H9 (cell line): ENCODE results near the gene FAM193A. TPM values are rescaled to one million over a fixed set of nuclear protein-coding genes. Genes with fewer than 3 reads are reported as not detected.

Source experiments
- DNase-seq: peaks from one replicate; pipeline ENCODE4 v3.0.0-alpha.2; 2017
- H2AFZ ChIP-seq: one replicate; pipeline ENCODE4 v1.6.1; 2013; ENCODE audit warnings: mild to moderate bottlenecking, low read length, control low read depth, moderate library complexity
- H2AK5ac ChIP-seq: 2 replicates; pipeline ENCODE4 v1.6.1; 2013; ENCODE audit warnings: low read length, control low read depth, mixed read lengths; ENCODE audit not compliant: insufficient read length
- H2BK120ac ChIP-seq: one replicate; pipeline ENCODE4 v1.6.1; 2013; ENCODE audit warnings: low read depth, mild to moderate bottlenecking, low read length, control low read depth, inconsistent platforms; ENCODE audit not compliant: poor library complexity, severe bottlenecking
- H2BK12ac ChIP-seq: 2 replicates; pipeline ENCODE4 v1.6.1; 2013; ENCODE audit warnings: low read length, control low read depth, mixed read lengths, low read depth; ENCODE audit not compliant: insufficient read length
- H2BK15ac ChIP-seq: 2 replicates; pipeline ENCODE4 v1.6.1; 2013; ENCODE audit warnings: low read depth, low read length, control low read depth
- H2BK20ac ChIP-seq: one replicate; pipeline ENCODE4 v1.6.1; 2013; ENCODE audit warnings: low read depth, mild to moderate bottlenecking, low read length, control low read depth, inconsistent platforms; ENCODE audit not compliant: poor library complexity, severe bottlenecking
- H2BK5ac ChIP-seq: 2 replicates; pipeline ENCODE4 v1.6.1; 2013; ENCODE audit warnings: low read length, control low read depth, mixed read lengths; ENCODE audit not compliant: insufficient read length
- H3K14ac ChIP-seq: 2 replicates; pipeline ENCODE4 v1.6.1; 2013; ENCODE audit warnings: low read length, control low read depth; ENCODE audit not compliant: insufficient read depth
- H3K18ac ChIP-seq: 2 replicates; pipeline ENCODE4 v1.6.1; 2013; ENCODE audit warnings: low read depth, mild to moderate bottlenecking, mixed read lengths, low read length, control low read depth; ENCODE audit not compliant: insufficient read length
- H3K23ac ChIP-seq: 2 replicates; pipeline ENCODE4 v1.6.1; 2013; ENCODE audit warnings: low read length, control low read depth, mixed read lengths, low read depth; ENCODE audit not compliant: insufficient read length
- H3K23me2 ChIP-seq: 2 replicates; pipeline ENCODE4 v1.6.1; 2013; ENCODE audit warnings: low read depth, mild to moderate bottlenecking, mixed read lengths, low read length, control low read depth; ENCODE audit not compliant: insufficient read length, poor library complexity, severe bottlenecking
- H3K27ac ChIP-seq: 2 replicates; pipeline ENCODE4 v1.5.1; 2013; ENCODE audit warnings: low read length, control low read depth, mixed read lengths, low read depth; ENCODE audit not compliant: insufficient read length
- H3K27me3 ChIP-seq: 2 replicates; pipeline ENCODE4 v1.6.1; 2013; ENCODE audit warnings: low read length, control low read depth, inconsistent platforms; ENCODE audit not compliant: insufficient read depth
- H3K4ac ChIP-seq: 2 replicates; pipeline ENCODE4 v1.6.1; 2013; ENCODE audit warnings: low read depth, mild to moderate bottlenecking, control low read depth, inconsistent platforms, low read length, moderate library complexity
- H3K4me1 ChIP-seq: 2 replicates; pipeline ENCODE4 v1.6.1; 2013; ENCODE audit warnings: low read length, control low read depth, inconsistent platforms; ENCODE audit not compliant: insufficient read depth
- H3K4me2 ChIP-seq: 2 replicates; pipeline ENCODE4 v1.6.1; 2013; ENCODE audit warnings: low read length, control low read depth, mixed read lengths; ENCODE audit not compliant: insufficient read length, insufficient read depth
- H3K56ac ChIP-seq: 2 replicates; pipeline ENCODE4 v1.6.1; 2013; ENCODE audit warnings: low read depth, mild to moderate bottlenecking, mixed read lengths, low read length, control low read depth; ENCODE audit not compliant: insufficient read length
- H3K79me1 ChIP-seq: 2 replicates; pipeline ENCODE4 v1.6.1; 2013; ENCODE audit warnings: low read depth, mild to moderate bottlenecking, moderate library complexity, low read length, control low read depth, inconsistent platforms; ENCODE audit not compliant: insufficient read depth, poor library complexity, severe bottlenecking
- H3K79me2 ChIP-seq: 2 replicates; pipeline ENCODE4 v1.6.1; 2013; ENCODE audit warnings: low read length, control low read depth, inconsistent platforms; ENCODE audit not compliant: insufficient read depth
- H3K9ac ChIP-seq: 2 replicates; pipeline ENCODE4 v1.6.1; 2013; ENCODE audit warnings: low read length, control low read depth, mixed read lengths; ENCODE audit not compliant: insufficient read length; ENCODE audit errors: extremely low read depth
- H3K9me3 ChIP-seq: one replicate; pipeline ENCODE4 v1.6.1; 2013; ENCODE audit warnings: low read depth, low read length, inconsistent platforms; ENCODE audit not compliant: control insufficient read depth
- H3T11ph ChIP-seq: one replicate; pipeline ENCODE4 v1.6.1; 2013; ENCODE audit warnings: mild to moderate bottlenecking, low read length, control low read depth, inconsistent platforms
- H4K20me1 ChIP-seq: one replicate; pipeline ENCODE4 v1.6.1; 2013; ENCODE audit not compliant: control insufficient read depth, insufficient read length, insufficient read depth
- H4K5ac ChIP-seq: 2 replicates; pipeline ENCODE4 v1.6.1; 2013; ENCODE audit warnings: low read depth, mild to moderate bottlenecking, mixed read lengths, low read length, control low read depth; ENCODE audit not compliant: insufficient read length
- H4K8ac ChIP-seq: replicated peaks from 2 replicates; pipeline ENCODE4 v1.6.1; 2013; ENCODE audit warnings: low read length, control low read depth, mixed read lengths, low read depth; ENCODE audit not compliant: insufficient read length
- H4K91ac ChIP-seq: 2 replicates; pipeline ENCODE4 v1.6.1; 2013; ENCODE audit warnings: low read depth, mild to moderate bottlenecking, moderate library complexity, mixed read lengths, low read length, control low read depth; ENCODE audit not compliant: insufficient read length
- H3K27ac Mint-ChIP-seq, 3 experiments: 2 replicates in 2 of 3; 3 replicates in 1 of 3; pipeline ENCODE4 v1.8.0; 2020 to 2021; ENCODE audit warnings: mixed read lengths in 3 of 3, mild to moderate bottlenecking in 1 of 3, moderate library complexity in 1 of 3
- H3K27me3 Mint-ChIP-seq: 2 replicates; pipeline ENCODE4 v1.8.0; 2021; ENCODE audit warnings: low read depth, mild to moderate bottlenecking, moderate library complexity, mixed read lengths
- H3K36me3 Mint-ChIP-seq, 3 experiments: 2 replicates in 2 of 3; 3 replicates in 1 of 3; pipeline ENCODE4 v1.8.0; 2020 to 2021; ENCODE audit warnings: low read depth in 3 of 3, mixed read lengths in 3 of 3; ENCODE audit not compliant: insufficient read depth in 1 of 3
- H3K4me1 Mint-ChIP-seq, 2 experiments: 2 replicates each; pipeline ENCODE4 v1.8.0; 2020; ENCODE audit warnings: mixed read lengths in 2 of 2
- H3K4me3 Mint-ChIP-seq, 2 experiments: 2 replicates in 1 of 2; 3 replicates in 1 of 2; pipeline ENCODE4 v1.8.0; 2020 to 2021; ENCODE audit warnings: mild to moderate bottlenecking in 2 of 2, mixed read lengths in 2 of 2, moderate library complexity in 1 of 2
- H3K9me3 Mint-ChIP-seq, 2 experiments: 2 replicates in 1 of 2; 3 replicates in 1 of 2; pipeline ENCODE4 v1.8.0; 2020; ENCODE audit warnings: mild to moderate bottlenecking in 2 of 2, mixed read lengths in 2 of 2, moderate library complexity in 1 of 2
- CTCF ChIP-seq: fragments of 200-600 bp; sonication (generic); conservative IDR thresholded peaks from 3 replicates; pipeline ENCODE4 v1.8.0; 2021; ENCODE audit warnings: antibody characterized with exemption, mild to moderate bottlenecking
- WGBS: extraction: QIAGEN DNeasy Blood & Tissue Kit; methylation state at CpG from one replicate; pipeline ENCODE4 v1.1.7; 2013; ENCODE audit warnings: missing lambda C conversion rate, low lambda C conversion rate, mixed read lengths; ENCODE audit not compliant: insufficient read length; ENCODE audit errors: extremely low coverage; 5-methylcytosine and 5-hydroxymethylcytosine counted together
- total RNA-seq: library from RNA; stranded (reverse); gene quantifications from 2 replicates; pipeline ENCODE4 v1.2.1, GENCODE V29; 2021

The FAM193A gene
- total RNA-seq, 1 experiment from 2014 or later, result 36.9 TPM

DNA sequence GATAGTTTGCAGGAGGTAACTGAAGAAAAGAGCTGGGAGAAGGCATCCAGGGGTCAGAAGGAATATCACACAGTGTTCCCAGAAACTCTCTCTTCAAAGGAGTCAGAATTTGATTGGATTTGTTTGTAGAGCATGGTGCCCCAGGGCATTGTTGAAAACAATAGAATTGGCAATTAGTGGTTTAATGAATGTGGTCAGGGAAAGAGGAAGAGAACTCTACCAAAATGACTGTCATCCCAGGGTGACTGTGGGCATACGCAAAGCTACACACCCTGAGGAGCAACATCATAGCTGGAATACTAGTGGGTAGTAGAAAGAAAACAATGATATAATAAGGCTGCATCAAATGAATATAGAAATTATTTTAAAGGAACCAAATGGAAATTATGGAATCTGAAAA lies 198.2 kb downstream of the FAM193A start:
- no peak for DNase-seq
- H2AFZ ChIP-seq, result no peak overlapping the region
- no peak overlapping the region for H2BK12ac ChIP-seq
- H3K56ac ChIP-seq, result no peak overlapping the region
- no peak overlapping the region for H3K4me3 Mint-ChIP-seq
- H2AK5ac ChIP-seq, result no peak overlapping the region
- no peaks in the 10 kb centered on the region for H3K23me2 ChIP-seq
- TF ChIP-seq CTCF, result no peak
- no peak overlapping the region for H2BK15ac ChIP-seq
- no peaks in the 10 kb centered on the region for H3K4me1 Mint-ChIP-seq
- WGBS, result no CpG with 5 or more reads among the region's 1 CpG
- H3K79me2 ChIP-seq, result no peaks in the 10 kb centered on the region
- no peak overlapping the region for H3K18ac ChIP-seq
- H4K20me1 ChIP-seq, result no peaks in the 10 kb centered on the region
- H2BK5ac ChIP-seq, result no peak overlapping the region
- H3K27me3 Mint-ChIP-seq, result peaks cover 8% of the 10 kb centered on the region
- no peak overlapping the region for H4K8ac ChIP-seq
- no peak overlapping the region for H3K27ac ChIP-seq
- H2BK20ac ChIP-seq, result no peak overlapping the region
- peaks cover 10 to 35% (median 28%) of the 10 kb centered on the region in 3 experiments; a peak in 6 of 7 replicates for H3K36me3 Mint-ChIP-seq
- H3K4me2 ChIP-seq, result no peak overlapping the region
- H3T11ph ChIP-seq, result no peak overlapping the region
- H3K4me1 ChIP-seq, result no peaks in the 10 kb centered on the region
- H3K9me3 ChIP-seq, result no peaks in the 10 kb centered on the region
- no peak overlapping the region for H3K14ac ChIP-seq
- no peaks in the 10 kb centered on the region for H3K27me3 ChIP-seq
- no peak overlapping the region for H3K9ac ChIP-seq
- H3K79me1 ChIP-seq, result no peaks in the 10 kb centered on the region
- H3K23ac ChIP-seq, result no peak overlapping the region
- peaks cover 12 to 19% of the 10 kb centered on the region in 2 experiments for H3K9me3 Mint-ChIP-seq
- no peak overlapping the region for H3K27ac Mint-ChIP-seq
- no peak overlapping the region for H4K91ac ChIP-seq
- H2BK120ac ChIP-seq, result no peak overlapping the region
- H4K5ac ChIP-seq, result no peak overlapping the region
- H3K4ac ChIP-seq, result no peak overlapping the region
